ENCODE measurements around the gene RTEL1. TPM values are rescaled to one million over a fixed set of nuclear protein-coding genes. Genes with fewer than 3 reads are reported as not detected.

The RTEL1 gene
- polyA plus RNA-seq, 1 of the 3 experiments (the other 2 are of a cell fraction), result 9.9 TPM

DNA sequence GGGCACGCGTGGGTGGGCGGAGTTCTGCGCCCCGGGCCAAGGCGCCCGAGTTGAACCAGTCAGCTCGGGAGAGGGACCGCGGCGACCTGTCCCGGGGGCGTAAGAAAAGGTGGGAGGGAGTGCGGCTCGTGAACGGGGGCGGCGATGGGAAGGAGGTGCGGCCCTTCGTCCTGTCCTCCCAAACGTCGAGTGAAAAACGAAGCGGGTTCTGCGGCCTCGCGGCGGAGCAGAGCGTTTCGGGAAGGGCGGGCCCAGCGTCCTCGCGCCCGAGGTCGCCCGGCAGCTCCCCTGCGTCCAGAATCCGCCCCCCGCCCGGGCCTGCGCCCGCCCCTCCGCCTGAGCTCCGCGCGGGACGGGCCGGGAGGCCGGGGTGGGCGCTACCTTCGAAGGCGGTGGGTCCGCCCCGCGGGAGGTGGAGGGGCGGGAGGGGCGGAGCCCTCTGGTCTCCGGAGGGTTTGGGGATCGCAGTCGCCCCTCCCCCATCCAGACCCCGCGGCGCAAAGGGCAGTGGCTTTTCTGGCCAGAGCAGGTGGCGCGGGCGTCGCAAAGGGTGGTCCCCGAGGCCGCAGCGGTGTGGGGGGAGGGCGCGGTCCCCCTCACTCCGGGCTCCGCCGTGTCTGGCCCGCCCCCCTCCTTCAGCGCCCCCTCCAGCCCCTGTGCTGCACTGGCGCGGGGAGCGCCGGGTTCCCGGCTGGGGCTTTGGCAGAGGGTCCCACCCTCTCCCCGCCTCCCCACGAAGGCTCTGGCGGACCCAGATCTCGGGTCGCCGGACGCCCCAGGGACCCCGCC lies 5.7 kb upstream of the RTEL1 start:
- H3K4me1 ChIP-seq (ENCODE audit: control insufficient read depth in 1 of 2, insufficient read depth in 2 of 2, low read depth in 1 of 2, low read length in 1 of 2), result peaks cover 8 to 19% of the 10 kb centered on the region in 2 experiments; a peak in 2 of 4 replicates
- peak overlapping the region; percentile 67 to 76 for H3K4me3 ChIP-seq (ENCODE audit: low read depth in 2 of 2, low read length in 1 of 2)
- H4K20me1 ChIP-seq (ENCODE audit: insufficient read depth), result peaks cover 29% of the 10 kb centered on the region
- peaks cover 8% of the 10 kb centered on the region for H3F3A ChIP-seq (replicated peaks; ENCODE audit: insufficient read depth)
- H3K79me2 ChIP-seq (ENCODE audit: insufficient read depth), result peaks cover 16% of the 10 kb centered on the region
- H2AFZ ChIP-seq (ENCODE audit: low read depth), result no peak overlapping the region
- TF ChIP-seq NRF1 (IDR thresholded peaks at IDR 0.05; ENCODE audit: low read depth, low read length), result 0 out of 2 replicates have a peak, but pooled peaks have one; percentile 8
- 0 out of 4 replicates have a peak, but pooled peaks of 1 of the 2 experiments have one; percentile 19 for TF ChIP-seq EP300 (IDR thresholded peaks at IDR 0.05; ENCODE audit: borderline replicate concordance in 1 of 2, low read depth in 1 of 2, low read length in 1 of 2)
- no peak for TF ChIP-seq RFX5 (IDR thresholded peaks at IDR 0.05; ENCODE audit: low read length)
- peak overlapping the region; percentile 83 for H3K4me2 ChIP-seq
- peak; percentile 90 for DNase-seq
- H3K27me3 ChIP-seq (ENCODE audit: insufficient read depth), result no peaks in the 10 kb centered on the region
- peak overlapping the region; percentile 43 for H3K9ac ChIP-seq
- 8% methylated on average over 26 of the region's 91 CpGs for WGBS (ENCODE audit: low lambda C conversion rate)
- H3K36me3 ChIP-seq (replicated peaks in 1 of 2; ENCODE audit: control insufficient read depth in 1 of 2, insufficient read depth in 2 of 2, low read length in 1 of 2), result no peaks in the 10 kb centered on the region
- ChIA-PET CTCF (interaction anchor here (0.6 to 5.5 kb wide), 6 partner anchors 11 to 116 kb away, joined by 3 to 27 read pairs (median 4); partner anchors contain the start of genes GMEB2 and PTK6), POLR2A (interaction anchor here (0.6 to 1.0 kb wide), 5 partner anchors 9 to 99 kb away, joined by 3 to 5 read pairs (median 4); partner anchors contain the start of genes ARFRP1 and ZGPAT)
- H3K9me3 ChIP-seq, result no peaks in the 10 kb centered on the region
- no peaks in the 10 kb centered on the region for H3K9me2 ChIP-seq
- H3K27ac ChIP-seq (ENCODE audit: low read depth in 2 of 2, low read length in 1 of 2), result peak overlapping the region in 1 of 2 experiments; percentile 92; a peak in 2 of 4 replicates

DNA sequence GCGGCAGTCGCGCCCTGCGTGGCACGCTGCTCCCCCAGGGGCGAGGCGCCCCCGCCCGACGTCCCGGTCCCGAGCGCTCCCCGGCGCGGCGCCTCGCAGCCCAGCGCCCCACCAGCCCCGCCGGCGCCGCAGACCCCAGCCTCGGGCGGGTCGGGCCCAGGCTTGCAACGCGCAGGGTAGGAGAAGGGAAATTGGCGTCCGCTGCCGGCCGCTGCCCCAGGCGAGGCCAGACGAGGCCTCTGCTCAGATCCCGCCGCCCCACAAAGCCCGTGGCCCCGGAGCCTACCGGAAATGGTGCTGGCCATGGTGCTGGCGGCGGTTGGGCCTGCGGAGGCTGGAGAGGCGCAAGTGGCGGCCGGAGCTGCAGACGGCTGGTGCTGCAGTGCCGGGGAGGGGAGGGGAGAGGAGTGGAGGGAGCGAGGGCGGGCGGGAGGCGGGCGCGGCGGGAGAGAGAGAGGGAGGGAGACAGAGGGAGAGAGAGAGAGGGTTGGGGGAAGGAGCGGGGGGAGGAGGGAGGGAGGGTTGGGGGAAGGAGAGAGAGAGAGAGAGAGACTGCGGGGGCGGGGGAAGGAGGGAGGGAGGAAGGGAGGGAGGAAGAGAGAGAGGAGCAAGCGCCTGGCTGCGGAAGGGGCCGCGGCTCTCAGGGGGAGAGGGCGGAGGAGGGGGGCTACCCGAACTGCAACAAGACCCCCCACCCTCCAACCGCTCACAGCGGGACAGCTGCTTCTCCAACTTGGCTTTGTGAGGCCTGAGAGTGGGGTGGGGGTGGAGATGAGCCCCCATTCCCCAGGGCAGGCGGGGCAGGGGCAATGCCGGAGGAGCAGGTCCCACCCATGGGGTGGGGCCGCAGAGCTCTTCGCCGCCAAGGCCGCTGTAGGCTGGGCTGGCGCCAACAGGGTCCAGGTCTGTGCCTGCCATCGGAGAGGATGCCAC lies 4.8 kb upstream of the RTEL1 start, which contains the start of gene STMN3:
STMN3 (minus strand) TSS at position 384 of the 933 bp plus-strand sequence; CDS start at position 305, 79 bp downstream.
- WGBS (ENCODE audit: low lambda C conversion rate), result 2% methylated on average over 42 of the region's 73 CpGs
- Histone ChIP-seq H3K27me3 (ENCODE audit: insufficient read depth) (no peaks in the 10 kb centered on the region), H3K4me1 (ENCODE audit: control insufficient read depth in 1 of 2, insufficient read depth in 2 of 2, low read depth in 1 of 2, low read length in 1 of 2) (peaks cover 8 to 26% of the 10 kb centered on the region in 2 experiments; a peak in 2 of 4 replicates), H3K9me3 (no peaks in the 10 kb centered on the region), H3K9me2 (no peaks in the 10 kb centered on the region), H3K79me2 (ENCODE audit: insufficient read depth) (peaks cover 16% of the 10 kb centered on the region), H3K9ac (peak within 1 kb of the TSS; percentile 63), H3K4me2 (peak within 1 kb of the TSS; percentile 84), H4K20me1 (ENCODE audit: insufficient read depth) (peaks cover 24% of the 10 kb centered on the region), H2AFZ (ENCODE audit: low read depth) (peak within 1 kb of the TSS; percentile 63; the same call in 1 of the 2 replicates), H3K36me3 (replicated peaks in 1 of 2; ENCODE audit: control insufficient read depth in 1 of 2, insufficient read depth in 2 of 2, low read length in 1 of 2) (no peaks in the 10 kb centered on the region), H3K27ac (ENCODE audit: low read depth in 2 of 2, low read length in 1 of 2) (peak within 1 kb of the TSS; percentile 60 to 97), H3F3A (replicated peaks; ENCODE audit: insufficient read depth) (peaks cover 8% of the 10 kb centered on the region), H3K4me3 (ENCODE audit: low read depth in 2 of 2, low read length in 1 of 2) (peak within 1 kb of the TSS; percentile 67 to 76)
- POLR2A ChIA-PET, result interaction anchor here (0.6 to 1.2 kb wide), 8 partner anchors 11 to 213 kb away, joined by 3 to 12 read pairs (median 4); partner anchors contain the start of genes ARFRP1 and ZGPAT
- DNase-seq, result peak; percentile 89
- CTCF ChIA-PET, result interaction anchor here (1.7 to 5.5 kb wide), 2 partner anchors 12 to 115 kb away, joined by 5 to 27 read pairs; partner anchors contain the start of gene PTK6
- TF ChIP-seq MXI1 (IDR thresholded peaks at IDR 0.05; ENCODE audit: low read depth, low read length) (peak; percentile 39), POLR2AphosphoS5 (IDR thresholded peaks at IDR 0.05; ENCODE audit: low read depth, low read length) (0 out of 2 replicates have a peak, but pooled peaks have one; percentile 28), FOXJ3 (CRISPR knock-in tag; IDR thresholded peaks at IDR 0.05) (no peak), GABPA (IDR thresholded peaks at IDR 0.05; ENCODE audit: low read depth) (peak; percentile 32; the same call in 1 of the 2 replicates), SIN3A (IDR thresholded peaks at IDR 0.05; ENCODE audit: borderline replicate concordance, low read depth, low read length) (peak; percentile 98), TAF1 (IDR thresholded peaks at IDR 0.05; ENCODE audit: borderline replicate concordance, low read depth, low read length) (peak; percentile 71; the same call in 1 of the 2 replicates), RAD21 (IDR thresholded peaks at IDR 0.05; ENCODE audit: low read length) (no peak), TCF12 (IDR thresholded peaks at IDR 0.05) (no peak)
- TF ChIP-seq, protein P1, sequence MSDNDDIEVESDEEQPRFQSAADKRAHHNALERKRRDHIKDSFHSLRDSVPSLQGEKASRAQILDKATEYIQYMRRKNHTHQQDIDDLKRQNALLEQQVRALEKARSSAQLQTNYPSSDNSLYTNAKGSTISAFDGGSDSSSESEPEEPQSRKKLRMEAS (IDR thresholded peaks at IDR 0.05; ENCODE audit: low read depth), result peak; percentile 70
- TF ChIP-seq, protein P2, sequence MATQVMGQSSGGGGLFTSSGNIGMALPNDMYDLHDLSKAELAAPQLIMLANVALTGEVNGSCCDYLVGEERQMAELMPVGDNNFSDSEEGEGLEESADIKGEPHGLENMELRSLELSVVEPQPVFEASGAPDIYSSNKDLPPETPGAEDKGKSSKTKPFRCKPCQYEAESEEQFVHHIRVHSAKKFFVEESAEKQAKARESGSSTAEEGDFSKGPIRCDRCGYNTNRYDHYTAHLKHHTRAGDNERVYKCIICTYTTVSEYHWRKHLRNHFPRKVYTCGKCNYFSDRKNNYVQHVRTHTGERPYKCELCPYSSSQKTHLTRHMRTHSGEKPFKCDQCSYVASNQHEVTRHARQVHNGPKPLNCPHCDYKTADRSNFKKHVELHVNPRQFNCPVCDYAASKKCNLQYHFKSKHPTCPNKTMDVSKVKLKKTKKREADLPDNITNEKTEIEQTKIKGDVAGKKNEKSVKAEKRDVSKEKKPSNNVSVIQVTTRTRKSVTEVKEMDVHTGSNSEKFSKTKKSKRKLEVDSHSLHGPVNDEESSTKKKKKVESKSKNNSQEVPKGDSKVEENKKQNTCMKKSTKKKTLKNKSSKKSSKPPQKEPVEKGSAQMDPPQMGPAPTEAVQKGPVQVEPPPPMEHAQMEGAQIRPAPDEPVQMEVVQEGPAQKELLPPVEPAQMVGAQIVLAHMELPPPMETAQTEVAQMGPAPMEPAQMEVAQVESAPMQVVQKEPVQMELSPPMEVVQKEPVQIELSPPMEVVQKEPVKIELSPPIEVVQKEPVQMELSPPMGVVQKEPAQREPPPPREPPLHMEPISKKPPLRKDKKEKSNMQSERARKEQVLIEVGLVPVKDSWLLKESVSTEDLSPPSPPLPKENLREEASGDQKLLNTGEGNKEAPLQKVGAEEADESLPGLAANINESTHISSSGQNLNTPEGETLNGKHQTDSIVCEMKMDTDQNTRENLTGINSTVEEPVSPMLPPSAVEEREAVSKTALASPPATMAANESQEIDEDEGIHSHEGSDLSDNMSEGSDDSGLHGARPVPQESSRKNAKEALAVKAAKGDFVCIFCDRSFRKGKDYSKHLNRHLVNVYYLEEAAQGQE (IDR thresholded peaks at IDR 0.05; ENCODE audit: low read depth, low read length), result peak; percentile 100
- TF ChIP-seq, protein P3, sequence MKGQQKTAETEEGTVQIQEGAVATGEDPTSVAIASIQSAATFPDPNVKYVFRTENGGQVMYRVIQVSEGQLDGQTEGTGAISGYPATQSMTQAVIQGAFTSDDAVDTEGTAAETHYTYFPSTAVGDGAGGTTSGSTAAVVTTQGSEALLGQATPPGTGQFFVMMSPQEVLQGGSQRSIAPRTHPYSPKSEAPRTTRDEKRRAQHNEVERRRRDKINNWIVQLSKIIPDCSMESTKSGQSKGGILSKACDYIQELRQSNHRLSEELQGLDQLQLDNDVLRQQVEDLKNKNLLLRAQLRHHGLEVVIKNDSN (IDR thresholded peaks at IDR 0.05; ENCODE audit: borderline replicate concordance, low read depth), result no peak

Measured in SK-N-SH (cell line).